ENCODE data around the gene ZCWPW1.

GRCh38 chr7:100373261-100373831, 55.2 kb downstream of the ZCWPW1 start, which contains the start of gene PILRA:
- TF ChIP-seq POLR2A (IDR thresholded peaks at IDR 0.05) (no peak), CTCF (IDR thresholded peaks at IDR 0.05) (no peak)

Measured in Peyer's patch (tissue), 4 donors.